HG02981 (cell line): ENCODE results near the gene MTUS2.

Source experiments
- ATAC-seq: cut with Tn5 transposase; IDR thresholded peaks from one replicate; pipeline ENCODE4 v1.9.1; 2021; ENCODE audit warnings: mild to moderate bottlenecking, moderate library complexity; ENCODE audit not compliant: unreplicated experiment

MTUS2 gene

GRCh38 chr13:29499506-29500165 lies 679.5 kb downstream of the MTUS2 start:
- ATAC-seq = no peak

GRCh38 chr13:29500386-29500785 lies 680.2 kb downstream of the MTUS2 start:
- no peak for ATAC-seq

- ATAC-seq = no peak
Observed at GRCh38 chr13:29501674-29502073, 681.5 kb downstream of the MTUS2 start.

GRCh38 chr13:29502391-29503008 lies 682.4 kb downstream of the MTUS2 start:
- ATAC-seq = no peak

- no peak for ATAC-seq
Observed at GRCh38 chr13:29503041-29503837, 683.1 kb downstream of the MTUS2 start.

GRCh38 chr13:29504691-29505090 lies 684.6 kb downstream of the MTUS2 start:
- no peak for ATAC-seq

GRCh38 chr13:29505511-29505910 lies 685.4 kb downstream of the MTUS2 start:
- ATAC-seq = no peak

- no peak for ATAC-seq
Observed at GRCh38 chr13:29505950-29506349, 685.8 kb downstream of the MTUS2 start.

GRCh38 chr13:29507356-29507755 lies 687.2 kb downstream of the MTUS2 start:
- ATAC-seq = no peak

- ATAC-seq = no peak
Observed at GRCh38 chr13:29508130-29508875, 688.2 kb downstream of the MTUS2 start.

- no peak for ATAC-seq
Observed at GRCh38 chr13:29508876-29509252, 688.7 kb downstream of the MTUS2 start.

- no peak for ATAC-seq
Observed at GRCh38 chr13:29509999-29510589, 690.0 kb downstream of the MTUS2 start.

GRCh38 chr13:29510651-29511084 lies 690.5 kb downstream of the MTUS2 start:
- no peak for ATAC-seq

- ATAC-seq = no peak
Observed at GRCh38 chr13:29511106-29511796, 691.1 kb downstream of the MTUS2 start.

GRCh38 chr13:29511980-29512379 lies 691.8 kb downstream of the MTUS2 start:
- ATAC-seq = no peak

- ATAC-seq = no peak
Observed at GRCh38 chr13:29513002-29513980, 693.2 kb downstream of the MTUS2 start.

- ATAC-seq = no peak
Observed at GRCh38 chr13:29513981-29514719, 694.0 kb downstream of the MTUS2 start.

- ATAC-seq = no peak
Observed at GRCh38 chr13:29514720-29515310, 694.7 kb downstream of the MTUS2 start.
